Stimulated activated CD4-positive, alpha-beta T cell treated with anti-CD3 and anti-CD28 coated beads, Interleukin-1b, Interleukin-23, amount 100 ng/mL, for 48 hours (primary cell): ENCODE results near the gene VPS37D.

Source experiments
- DNase-seq: peaks from one replicate; pipeline ENCODE4 v3.0.0-alpha.2; 2020

VPS37D gene

DNA sequence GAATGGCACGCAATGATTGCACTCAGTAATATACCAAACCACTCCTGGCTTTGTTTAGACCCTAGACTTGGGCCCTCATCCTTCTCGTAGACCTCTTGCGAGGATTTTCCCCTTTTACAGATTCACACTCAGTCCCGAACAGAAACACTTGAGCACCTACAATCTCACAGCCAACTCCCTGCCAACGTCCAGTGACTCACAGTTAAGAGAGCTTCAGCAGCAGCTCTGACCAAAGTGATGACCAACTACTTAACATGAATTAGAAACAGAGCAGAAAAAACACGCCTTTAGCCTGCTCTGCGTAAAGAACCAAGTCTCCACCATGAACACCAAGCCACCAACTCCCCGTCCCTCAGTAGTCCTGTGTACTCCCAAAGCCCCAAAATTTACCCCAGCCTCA is 13.4 kb downstream of the VPS37D start:
- DNase-seq: no peak

DNA sequence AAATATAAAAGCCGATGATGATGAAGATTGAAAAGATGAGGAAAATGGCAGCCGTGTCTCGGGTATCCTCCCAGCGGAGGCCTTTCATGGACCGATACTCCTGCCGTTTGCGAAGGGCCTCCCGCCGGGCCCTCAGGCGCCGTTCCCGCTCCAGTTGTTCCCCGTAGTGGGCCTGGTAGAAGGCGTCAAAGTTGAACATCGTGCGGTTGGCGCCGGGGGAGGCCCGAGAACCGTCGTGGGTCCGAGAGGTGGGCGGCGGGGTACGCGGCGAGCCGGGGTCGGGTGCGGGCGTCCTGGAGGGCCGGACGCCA is 15.1 kb downstream of the VPS37D start:
- DNase-seq: no peak

- DNase-seq: peak; percentile 97
Observed at GRCh38 chr7:73683056-73683787, 15.6 kb downstream of the VPS37D start, which contains the start of the genes BUD23 and DNAJC30. TSS of gene BUD23 (plus strand) at chr7:73683597. CDS start at chr7:73683626, 29 bp downstream. TSS of gene DNAJC30 (minus strand) at chr7:73683453. CDS start at chr7:73683423, 30 bp downstream.

- DNase-seq: no peak
Observed at GRCh38 chr7:73683788-73684693, 16.4 kb downstream of the VPS37D start.

GRCh38 chr7:73685311-73685710 is 17.7 kb downstream of the VPS37D start:
- DNase-seq: no peak

- no peak for DNase-seq
Observed at GRCh38 chr7:73688288-73688687, 20.7 kb downstream of the VPS37D start.

DNA sequence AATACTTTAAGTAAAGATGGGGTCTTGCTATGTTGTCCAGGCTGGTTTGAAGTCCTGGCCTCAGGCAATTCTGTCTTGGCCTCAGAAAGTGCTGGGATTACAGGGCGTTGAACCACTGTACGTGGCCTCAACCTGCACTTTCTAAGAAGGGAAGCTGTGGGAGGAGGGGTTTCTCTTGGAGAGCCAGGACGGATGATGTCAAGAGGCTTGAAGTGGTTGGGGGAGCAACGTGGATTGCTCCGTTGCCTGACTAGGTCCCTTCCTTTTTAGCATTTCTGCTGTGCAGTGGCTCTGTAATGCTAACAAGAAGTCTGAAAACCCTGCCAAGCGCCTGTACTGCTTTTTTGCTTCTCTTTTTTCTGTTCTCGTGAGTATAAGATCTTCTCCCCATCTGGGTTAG is 23.0 kb downstream of the VPS37D start:
- no peak for DNase-seq

GRCh38 chr7:73696372-73696771 is 28.7 kb downstream of the VPS37D start:
- DNase-seq: no peak

DNA sequence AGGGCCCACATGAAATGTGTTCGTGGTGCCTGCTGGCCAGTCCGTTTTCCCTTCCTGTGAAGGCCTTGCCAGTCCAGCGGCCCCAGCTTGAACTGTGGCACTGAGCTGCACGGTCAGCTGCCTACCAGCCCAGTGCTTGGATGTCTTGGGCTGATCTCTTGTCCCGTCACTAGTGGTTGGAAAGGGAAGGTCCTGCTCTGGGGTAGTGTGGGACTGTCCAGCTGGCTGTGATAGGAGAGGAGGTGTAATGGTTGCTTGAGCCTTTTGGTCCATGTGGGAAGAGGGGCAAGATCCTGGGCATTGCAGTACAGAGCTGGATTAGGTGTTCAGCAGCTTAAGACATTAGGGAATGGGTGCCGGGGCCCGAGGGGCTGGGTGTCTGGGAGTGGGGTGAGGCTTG is 30.8 kb downstream of the VPS37D start:
- DNase-seq: no peak

DNA sequence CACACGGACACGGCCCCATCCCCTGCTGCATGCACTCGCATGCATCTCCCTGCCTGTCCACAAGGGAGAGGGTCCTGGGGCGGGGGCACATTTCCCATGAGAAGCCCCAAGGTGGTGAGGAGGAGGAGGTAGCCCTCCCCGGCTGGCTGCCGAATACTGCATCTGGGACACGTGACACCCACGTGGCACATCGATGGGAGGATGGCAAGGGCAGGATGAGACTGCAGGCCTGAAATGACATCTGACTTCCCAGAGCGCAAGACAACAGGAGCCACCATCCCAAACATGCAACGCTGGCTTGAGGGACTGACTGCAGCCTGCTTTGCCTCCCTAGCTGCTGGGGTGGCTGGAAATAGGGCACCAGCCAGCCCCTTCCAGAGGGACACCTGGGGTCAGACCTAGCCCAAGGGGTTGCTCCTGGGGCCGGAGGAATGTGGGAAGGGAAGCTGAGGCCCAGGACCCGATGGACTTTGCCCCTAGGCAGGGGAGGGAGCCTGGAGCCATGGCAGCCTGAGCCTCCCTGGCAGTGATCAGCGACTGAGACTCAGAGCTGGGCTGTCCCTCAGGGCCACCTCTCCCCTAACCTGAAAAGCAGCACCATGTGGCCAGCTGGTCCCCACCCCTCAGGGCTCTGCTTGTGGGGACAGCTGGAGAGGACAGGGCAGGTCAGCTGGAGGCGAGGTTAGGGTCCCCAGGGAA is 31.9 kb downstream of the VPS37D start:
- no peak for DNase-seq

DNA sequence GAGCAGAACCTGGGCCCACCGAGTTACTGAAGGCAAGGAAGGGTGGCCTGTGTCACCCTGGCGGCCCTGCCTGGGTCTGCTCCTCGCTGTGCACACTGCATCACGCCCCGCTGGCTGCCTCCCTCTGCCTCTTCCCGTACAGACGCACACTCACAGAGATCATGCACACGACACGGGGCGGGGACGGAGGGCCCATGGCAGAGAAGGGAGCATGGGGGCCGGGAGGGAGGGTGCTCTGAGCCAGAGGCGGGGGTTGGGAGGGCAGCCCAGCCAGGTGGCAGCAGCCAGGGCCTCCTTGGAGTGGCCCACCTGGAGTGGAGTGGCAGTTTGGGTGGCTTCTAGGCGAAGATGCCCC is 32.4 kb downstream of the VPS37D start:
- no peak for DNase-seq

- DNase-seq: no peak
Observed at GRCh38 chr7:73700581-73701134, 33.0 kb downstream of the VPS37D start.

DNA sequence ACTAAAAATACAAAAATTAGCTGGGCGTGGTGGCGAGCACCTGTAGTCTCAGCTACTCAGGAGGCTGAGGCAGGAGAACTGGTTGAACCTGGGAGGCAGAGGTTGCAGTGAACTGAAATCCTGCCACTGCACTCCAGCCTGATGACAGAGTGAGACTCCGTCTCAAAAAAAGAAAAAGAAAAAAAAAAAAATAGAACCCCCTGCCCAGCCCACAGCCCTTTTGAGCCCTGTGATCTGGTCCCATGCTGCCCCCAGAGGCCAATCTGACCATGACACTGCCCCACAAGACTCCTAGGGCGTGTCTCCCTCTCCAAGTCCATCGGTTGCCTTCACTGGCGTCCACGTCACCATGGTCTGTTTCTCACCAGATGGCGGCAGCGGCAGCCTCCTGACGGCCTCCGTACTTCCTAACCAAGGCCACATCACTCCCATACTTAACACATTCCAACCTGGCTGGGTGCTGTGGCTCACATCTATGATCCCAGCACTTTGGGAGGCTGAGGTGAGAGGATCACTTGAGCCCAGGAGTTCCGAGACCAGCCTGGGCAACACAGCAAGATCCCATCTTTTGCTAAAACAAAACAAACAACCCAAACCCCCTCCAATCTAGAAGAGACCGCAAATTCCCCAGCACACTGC is 33.8 kb downstream of the VPS37D start:
- DNase-seq: no peak

DNA sequence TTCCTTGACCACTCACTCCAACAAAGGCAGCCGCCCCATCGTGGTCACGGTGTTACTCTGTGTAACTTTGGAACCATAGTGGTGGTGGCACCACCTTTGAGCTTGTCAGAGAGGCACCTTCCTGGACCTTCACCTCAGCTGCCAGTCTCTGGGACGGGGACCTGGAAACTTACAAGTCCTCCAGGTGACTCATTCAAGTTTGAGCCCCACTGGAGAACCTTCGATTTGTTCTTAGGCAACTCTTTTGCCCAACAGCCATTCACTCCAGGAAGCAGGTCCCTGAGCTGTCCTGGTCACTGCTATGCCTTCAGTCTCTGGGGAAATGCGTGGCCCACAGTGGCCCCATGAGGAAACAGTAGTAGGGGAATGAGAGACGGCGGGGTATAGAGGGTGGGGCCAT is 34.6 kb downstream of the VPS37D start:
- no peak for DNase-seq

GRCh38 chr7:73702665-73703064 is 35.0 kb downstream of the VPS37D start:
- no peak for DNase-seq

GRCh38 chr7:73703225-73703624 is 35.6 kb downstream of the VPS37D start:
- DNase-seq: no peak

GRCh38 chr7:73703757-73704639 is 36.4 kb downstream of the VPS37D start:
- DNase-seq: peak; percentile 42

DNA sequence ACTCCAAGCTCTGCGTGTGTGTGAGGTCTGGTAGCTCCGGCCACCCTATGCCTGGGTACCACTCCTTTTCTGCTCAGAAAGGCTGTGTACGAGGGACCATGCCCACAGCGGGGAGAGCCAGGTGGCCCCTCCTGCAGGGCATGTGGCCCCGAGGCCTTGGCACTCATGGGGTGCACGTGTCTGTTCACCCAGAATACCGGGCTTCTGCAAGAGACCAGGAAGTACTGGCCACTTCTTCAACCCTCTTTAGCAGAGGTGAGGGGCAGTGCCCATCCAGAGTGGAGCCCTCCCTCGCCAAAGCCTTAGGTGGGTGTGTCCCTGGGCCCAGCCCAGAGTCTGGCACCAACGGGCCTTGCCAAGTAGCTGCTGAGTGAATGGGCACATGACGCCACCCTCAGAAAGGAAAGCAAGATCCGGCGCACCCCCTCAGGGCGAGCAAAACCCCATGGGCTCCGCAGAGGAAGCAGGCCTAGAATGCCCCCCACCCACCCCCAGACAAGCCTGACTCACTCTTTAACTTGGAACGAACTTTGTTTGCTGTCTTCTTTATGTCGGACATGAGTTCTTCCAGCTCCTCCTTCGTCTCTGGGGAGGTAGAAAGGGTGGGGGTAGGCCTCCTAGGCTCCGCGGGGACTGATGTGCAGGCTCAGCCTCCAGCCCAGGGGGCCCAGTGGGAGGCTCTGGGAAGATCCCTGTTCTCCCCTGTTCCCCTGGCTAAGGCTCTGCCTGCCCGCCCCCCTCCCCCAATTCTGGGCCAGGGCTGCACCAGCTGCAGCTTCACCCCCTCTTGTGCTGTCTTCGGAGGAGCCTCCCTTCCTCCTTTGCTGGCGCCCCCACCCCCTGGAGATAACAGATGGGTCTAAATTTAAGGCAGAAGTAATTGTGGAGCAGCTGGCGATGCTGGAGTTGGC is 37.3 kb downstream of the VPS37D start:
- no peak for DNase-seq

- DNase-seq: no peak
Observed at GRCh38 chr7:73705551-73705920, 37.9 kb downstream of the VPS37D start.
